Measurements from ENCODE around the gene PNCK. TPM values are rescaled to one million over a fixed set of nuclear protein-coding genes. Genes with fewer than 3 reads are reported as not detected.
"Not testable (repeated sequence)": the region's sequence is repeated elsewhere in the genome, so short reads cannot be mapped to it uniquely, and the experiment has no call there.

PNCK gene
- total and polyA plus RNA-seq, 9 donors = 0.51 to 5.9 (median 1.3) TPM; not detected in 1

DNA sequence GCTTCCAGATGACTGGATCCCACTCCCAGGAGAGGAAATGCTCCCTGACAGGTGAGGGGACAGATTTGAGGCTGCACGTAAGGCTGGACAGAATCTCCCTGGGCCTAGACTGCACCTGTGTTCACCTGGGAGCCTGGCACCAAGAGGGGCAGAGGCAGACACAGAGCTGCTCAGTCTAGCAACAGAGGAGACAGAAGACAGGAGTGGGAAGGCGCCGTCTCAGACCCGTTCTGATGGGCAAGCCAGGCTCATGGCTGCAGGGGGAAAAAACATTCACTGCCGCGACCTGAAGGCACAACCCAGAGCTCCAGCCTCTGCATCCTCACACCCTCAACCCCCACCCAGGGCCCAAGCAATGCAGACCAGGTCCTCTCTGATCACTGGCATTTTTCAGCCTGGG, 33.8 kb upstream of the PNCK start:
- Histone ChIP-seq H3K4me3 (no peak overlapping the region), H3K27me3 (no peaks in the 10 kb centered on the region), H3K27ac (no peak overlapping the region), H3K9me3 (no peaks in the 10 kb centered on the region), H3K36me3 (no peaks in the 10 kb centered on the region), H3K4me1 (ENCODE audit: insufficient read depth) (no peaks in the 10 kb centered on the region)
- 88 to 94% (median 90%) methylated on average over 6 of the region's 6 CpGs for WGBS, 3 donors
- DNase-seq = no peak
- TF ChIP-seq EP300 (IDR thresholded peaks at IDR 0.05) = no peak
- TF ChIP-seq, protein P1, sequence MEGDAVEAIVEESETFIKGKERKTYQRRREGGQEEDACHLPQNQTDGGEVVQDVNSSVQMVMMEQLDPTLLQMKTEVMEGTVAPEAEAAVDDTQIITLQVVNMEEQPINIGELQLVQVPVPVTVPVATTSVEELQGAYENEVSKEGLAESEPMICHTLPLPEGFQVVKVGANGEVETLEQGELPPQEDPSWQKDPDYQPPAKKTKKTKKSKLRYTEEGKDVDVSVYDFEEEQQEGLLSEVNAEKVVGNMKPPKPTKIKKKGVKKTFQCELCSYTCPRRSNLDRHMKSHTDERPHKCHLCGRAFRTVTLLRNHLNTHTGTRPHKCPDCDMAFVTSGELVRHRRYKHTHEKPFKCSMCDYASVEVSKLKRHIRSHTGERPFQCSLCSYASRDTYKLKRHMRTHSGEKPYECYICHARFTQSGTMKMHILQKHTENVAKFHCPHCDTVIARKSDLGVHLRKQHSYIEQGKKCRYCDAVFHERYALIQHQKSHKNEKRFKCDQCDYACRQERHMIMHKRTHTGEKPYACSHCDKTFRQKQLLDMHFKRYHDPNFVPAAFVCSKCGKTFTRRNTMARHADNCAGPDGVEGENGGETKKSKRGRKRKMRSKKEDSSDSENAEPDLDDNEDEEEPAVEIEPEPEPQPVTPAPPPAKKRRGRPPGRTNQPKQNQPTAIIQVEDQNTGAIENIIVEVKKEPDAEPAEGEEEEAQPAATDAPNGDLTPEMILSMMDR (IDR thresholded peaks at IDR 0.05) = no peak
- TF ChIP-seq POLR2A (IDR thresholded peaks at IDR 0.05) = no peak
- intact Hi-C loops (cut with DNase I) = no loop called here

DNA sequence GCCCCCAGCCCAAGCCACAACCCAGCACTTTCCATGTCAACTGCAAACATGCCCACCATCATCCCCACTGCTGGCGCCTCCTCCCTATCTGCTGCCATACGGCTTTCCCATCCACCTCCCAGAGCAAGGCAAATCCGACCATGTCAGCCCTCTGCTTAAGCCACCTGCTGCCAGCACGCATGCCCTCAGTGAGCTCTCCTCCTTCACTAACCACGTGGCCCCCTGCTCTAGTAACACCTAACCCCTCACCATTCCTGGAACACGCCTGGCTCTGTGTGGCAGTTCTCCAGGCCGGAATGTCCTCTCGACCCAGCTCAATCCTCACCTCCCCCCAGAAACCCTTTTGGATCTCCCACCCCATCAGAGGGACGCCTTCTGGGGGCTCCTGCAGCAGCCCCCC, 33.2 kb upstream of the PNCK start:
- H3K4me1 ChIP-seq (ENCODE audit: insufficient read depth) = no peaks in the 10 kb centered on the region
- H3K36me3 ChIP-seq = no peaks in the 10 kb centered on the region
- 74 to 82% (median 74%) methylated on average over 9 of the region's 9 CpGs for WGBS, 3 donors
- DNase-seq = no peak
- H3K4me3 ChIP-seq = no peak overlapping the region
- H3K27ac ChIP-seq = no peak overlapping the region
- no peaks in the 10 kb centered on the region for H3K27me3 ChIP-seq
- TF ChIP-seq POLR2A (IDR thresholded peaks at IDR 0.05) (no peak), EP300 (IDR thresholded peaks at IDR 0.05) (no peak)
- TF ChIP-seq, protein P1 (IDR thresholded peaks at IDR 0.05) = no peak
- no peaks in the 10 kb centered on the region for H3K9me3 ChIP-seq
- intact Hi-C loops (cut with DNase I) = no loop called here

DNA sequence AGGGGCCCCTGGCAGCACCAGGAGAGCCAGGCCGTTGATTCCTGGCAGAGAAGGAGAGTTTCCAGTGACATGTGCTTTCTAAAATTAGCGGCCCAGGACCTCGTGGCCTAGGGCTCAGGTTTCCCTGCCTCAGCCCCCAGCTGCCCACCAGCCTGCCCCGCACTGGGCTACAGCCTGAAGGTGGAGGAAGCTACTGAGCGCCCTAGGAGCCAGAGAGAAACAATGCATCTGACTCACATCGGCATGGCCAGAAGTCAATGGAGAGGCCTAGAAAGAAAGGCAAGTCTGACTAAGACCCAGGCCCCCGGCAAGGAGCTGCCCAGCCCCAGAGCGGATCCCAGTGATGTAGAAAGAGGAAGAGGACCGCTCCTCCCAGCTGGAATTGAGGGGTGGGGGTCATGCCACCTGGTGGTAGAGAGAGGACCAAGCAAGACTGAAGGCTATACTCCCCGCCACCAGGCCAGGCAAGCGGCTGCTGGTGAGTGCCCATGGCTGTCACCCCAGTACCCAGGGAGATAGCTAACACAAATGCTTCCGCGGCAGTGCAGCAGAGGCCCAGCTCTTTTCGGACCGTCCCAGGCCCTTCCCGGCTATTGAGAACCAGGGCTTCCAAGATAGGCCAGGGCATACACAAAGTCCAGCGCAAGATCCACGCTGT, 31.9 kb upstream of the PNCK start:
- H3K9me3 ChIP-seq; H3K36me3 ChIP-seq; H3K4me1 ChIP-seq (ENCODE audit: insufficient read depth); H3K27ac ChIP-seq; intact Hi-C loops (cut with DNase I); H3K4me3 ChIP-seq; H3K27me3 ChIP-seq; DNase-seq: not testable (repeated sequence)
- 78 to 88% (median 83%) methylated on average over 18 of the region's 18 CpGs for WGBS, 3 donors

DNA sequence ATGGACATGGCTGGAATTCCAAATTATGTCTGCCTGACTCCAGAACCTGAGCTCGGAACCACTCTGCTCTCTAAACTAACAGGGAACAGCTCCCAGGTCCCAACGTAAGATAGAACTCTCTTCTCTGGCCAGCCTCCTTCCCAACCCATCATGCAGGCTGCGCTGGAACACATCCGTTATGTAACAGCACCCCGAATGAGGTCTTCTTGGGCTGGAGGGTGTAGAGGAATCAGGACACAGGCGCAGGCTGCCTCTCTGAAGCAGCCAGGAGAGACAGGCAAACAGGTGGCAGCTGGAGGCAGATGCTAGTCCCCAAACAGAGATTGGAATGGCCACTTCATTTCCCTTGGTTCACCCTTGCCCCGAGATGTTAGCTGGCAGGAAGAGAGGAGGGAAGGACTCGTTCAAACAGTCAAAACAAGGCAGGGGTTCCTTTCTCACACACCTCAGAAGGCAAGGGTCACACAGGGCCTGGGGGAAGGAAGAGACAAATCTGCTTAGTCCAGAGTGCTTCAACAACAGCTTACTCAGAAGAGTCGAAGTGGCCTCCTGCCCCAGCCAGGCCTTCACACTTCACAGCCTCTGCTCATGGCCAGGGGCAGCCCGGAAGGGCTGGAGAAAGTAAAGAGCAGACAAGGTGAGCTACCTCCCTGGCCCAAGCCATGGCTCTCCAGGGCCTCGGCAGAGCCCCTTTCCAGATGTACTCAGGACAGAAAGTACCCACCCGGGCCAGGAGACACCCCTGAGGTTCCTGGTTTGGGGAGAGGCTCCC, 31.2 kb upstream of the PNCK start:
- H3K4me3 ChIP-seq; H3K9me3 ChIP-seq; H3K36me3 ChIP-seq; H3K27me3 ChIP-seq; intact Hi-C loops (cut with DNase I); H3K27ac ChIP-seq; H3K4me1 ChIP-seq (ENCODE audit: insufficient read depth); DNase-seq: not testable (repeated sequence)
- 72 to 78% (median 77%) methylated on average over 10 to 12 of the region's 12 CpGs for WGBS, 3 donors

DNA sequence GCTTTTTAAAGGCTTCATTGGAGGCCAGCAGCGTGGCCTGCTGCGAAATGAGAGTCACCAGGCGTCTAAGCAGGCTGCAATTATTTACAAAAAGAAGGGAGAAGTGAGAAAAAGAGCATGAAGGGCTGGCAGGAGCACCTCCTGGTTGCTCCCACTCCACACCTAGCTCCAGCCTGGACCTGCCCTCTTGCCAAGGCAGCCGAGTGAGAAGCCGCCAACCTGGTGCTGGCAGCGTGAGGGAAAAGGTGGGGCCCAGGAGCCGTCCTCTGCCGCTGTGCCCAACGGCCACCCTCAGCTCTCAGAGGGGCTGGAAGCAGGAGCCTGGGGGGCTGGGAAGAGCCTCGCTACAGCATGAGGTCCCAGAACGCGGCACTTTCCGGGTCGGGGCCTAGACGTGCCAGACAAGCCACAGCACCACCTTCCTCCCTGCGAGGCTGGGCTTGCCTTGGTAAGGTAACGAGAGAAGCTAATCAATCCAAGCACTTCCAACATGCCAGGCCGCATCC, 30.5 kb upstream of the PNCK start:
- Histone ChIP-seq H3K27ac (no peak overlapping the region), H3K36me3 (no peaks in the 10 kb centered on the region), H3K4me3 (no peak overlapping the region), H3K27me3 (no peaks in the 10 kb centered on the region), H3K4me1 (ENCODE audit: insufficient read depth) (no peaks in the 10 kb centered on the region), H3K9me3 (no peaks in the 10 kb centered on the region)
- TF ChIP-seq, protein P1 (IDR thresholded peaks at IDR 0.05) = no peak
- no peak for TF ChIP-seq EP300 (IDR thresholded peaks at IDR 0.05)
- WGBS, 3 donors = 84 to 90% (median 87%) methylated on average over 18 of the region's 18 CpGs
- intact Hi-C loops (cut with DNase I) = no loop called here
- DNase-seq = peak in 1 of 5 donors; percentile 33
